ENCODE data around the gene MATCAP1.
A peak's percentile ranks its signal among the peaks of the same experiment; 100 is the strongest.

MATCAP1 gene

DNA sequence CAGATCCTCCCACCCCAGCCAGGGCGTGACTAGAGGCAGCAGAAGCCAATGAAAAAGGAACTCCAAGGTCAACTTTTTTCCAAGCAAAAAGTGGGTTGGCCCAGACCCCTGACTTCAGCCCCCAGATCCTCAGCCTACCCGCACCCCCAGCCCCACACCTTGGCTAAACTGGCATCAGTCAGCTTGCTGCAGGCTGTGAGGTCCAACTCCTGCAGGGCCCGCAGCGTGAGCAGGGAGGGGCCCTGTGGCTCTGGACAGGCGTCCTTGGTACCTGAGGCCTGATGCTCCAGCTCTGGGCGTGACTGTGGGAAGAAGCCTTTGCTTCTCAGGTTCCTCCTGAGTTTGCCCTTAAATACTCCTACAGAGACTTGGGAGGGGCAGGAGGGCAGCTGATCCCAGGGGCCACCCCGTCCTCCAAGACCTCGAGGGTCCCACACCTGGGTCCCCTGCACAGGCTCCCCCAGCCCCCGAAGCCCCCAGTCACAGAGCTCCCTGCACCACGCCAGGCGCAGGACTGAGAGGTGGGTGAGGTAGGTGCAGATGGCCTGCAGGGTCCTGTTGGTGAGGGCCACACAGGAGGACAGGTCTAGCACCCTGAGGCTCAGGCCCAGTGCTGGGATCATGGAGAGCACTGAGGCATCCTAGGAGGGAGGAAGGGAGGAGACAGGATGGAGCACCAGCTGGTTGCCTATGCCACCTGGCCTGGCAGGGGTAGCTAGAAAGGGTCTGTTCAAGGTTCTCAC lies 24.6 kb upstream of the MATCAP1 start:
- DNase-seq (ENCODE audit: low read depth in 2 of 2): no peak

- DNase-seq (ENCODE audit: low read depth in 2 of 2): no peak
Observed at GRCh38 chr16:67207249-67208091, 23.7 kb upstream of the MATCAP1 start.

GRCh38 chr16:67206838-67207248 lies 23.1 kb upstream of the MATCAP1 start:
- no peak for DNase-seq (ENCODE audit: low read depth in 2 of 2)

GRCh38 chr16:67206129-67206837 lies 22.5 kb upstream of the MATCAP1 start:
- DNase-seq (ENCODE audit: low read depth in 2 of 2): no peak

- DNase-seq (ENCODE audit: low read depth in 2 of 2): no peak
Observed at GRCh38 chr16:67204076-67204475, 20.3 kb upstream of the MATCAP1 start.

- DNase-seq (ENCODE audit: low read depth in 2 of 2): no peak
Observed at GRCh38 chr16:67202956-67203493, 19.3 kb upstream of the MATCAP1 start.

DNA sequence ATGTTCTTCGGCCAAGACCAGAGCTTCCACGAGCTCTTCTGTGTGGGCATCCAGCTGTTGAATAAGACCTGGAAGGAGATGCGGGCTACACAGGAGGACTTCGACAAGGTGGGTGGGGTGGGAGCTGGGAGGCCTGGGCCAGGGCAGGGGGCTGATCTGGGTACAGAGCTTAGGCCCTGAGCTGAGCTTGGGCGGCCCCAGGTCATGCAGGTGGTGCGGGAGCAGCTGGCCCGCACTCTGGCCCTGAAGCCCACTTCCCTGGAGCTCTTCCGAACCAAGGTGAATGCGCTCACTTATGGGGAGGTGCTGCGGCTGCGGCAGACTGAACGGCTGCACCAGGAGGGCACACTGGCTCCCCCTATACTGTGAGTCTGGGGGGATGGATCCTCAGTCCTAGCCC lies 18.7 kb upstream of the MATCAP1 start:
- no peak for DNase-seq (ENCODE audit: low read depth in 2 of 2)

GRCh38 chr16:67201411-67202345 lies 17.9 kb upstream of the MATCAP1 start:
- DNase-seq (ENCODE audit: low read depth in 2 of 2): no peak

GRCh38 chr16:67200491-67200890 lies 16.7 kb upstream of the MATCAP1 start:
- DNase-seq (ENCODE audit: low read depth in 2 of 2): no peak

DNA sequence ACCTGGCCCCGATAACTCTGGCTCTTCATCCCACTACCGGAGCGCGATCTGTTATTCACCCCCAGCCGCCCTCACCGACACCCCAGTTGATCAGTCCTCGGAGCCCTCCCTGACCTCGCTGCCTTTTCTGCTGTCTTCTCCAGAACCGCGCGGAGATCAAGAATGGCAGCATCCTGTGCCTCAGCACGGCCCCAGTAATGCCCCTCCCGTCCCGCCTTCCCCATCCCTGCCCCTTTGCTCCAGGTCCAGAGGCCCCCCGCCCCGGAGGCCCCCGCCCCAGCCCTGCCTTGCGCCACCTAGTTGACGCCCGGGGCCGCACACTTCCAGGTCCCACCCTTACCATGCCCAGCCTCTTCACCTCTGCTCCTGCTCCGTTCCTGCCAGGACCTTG lies 16.0 kb upstream of the MATCAP1 start:
- no peak for DNase-seq (ENCODE audit: low read depth in 2 of 2)

DNA sequence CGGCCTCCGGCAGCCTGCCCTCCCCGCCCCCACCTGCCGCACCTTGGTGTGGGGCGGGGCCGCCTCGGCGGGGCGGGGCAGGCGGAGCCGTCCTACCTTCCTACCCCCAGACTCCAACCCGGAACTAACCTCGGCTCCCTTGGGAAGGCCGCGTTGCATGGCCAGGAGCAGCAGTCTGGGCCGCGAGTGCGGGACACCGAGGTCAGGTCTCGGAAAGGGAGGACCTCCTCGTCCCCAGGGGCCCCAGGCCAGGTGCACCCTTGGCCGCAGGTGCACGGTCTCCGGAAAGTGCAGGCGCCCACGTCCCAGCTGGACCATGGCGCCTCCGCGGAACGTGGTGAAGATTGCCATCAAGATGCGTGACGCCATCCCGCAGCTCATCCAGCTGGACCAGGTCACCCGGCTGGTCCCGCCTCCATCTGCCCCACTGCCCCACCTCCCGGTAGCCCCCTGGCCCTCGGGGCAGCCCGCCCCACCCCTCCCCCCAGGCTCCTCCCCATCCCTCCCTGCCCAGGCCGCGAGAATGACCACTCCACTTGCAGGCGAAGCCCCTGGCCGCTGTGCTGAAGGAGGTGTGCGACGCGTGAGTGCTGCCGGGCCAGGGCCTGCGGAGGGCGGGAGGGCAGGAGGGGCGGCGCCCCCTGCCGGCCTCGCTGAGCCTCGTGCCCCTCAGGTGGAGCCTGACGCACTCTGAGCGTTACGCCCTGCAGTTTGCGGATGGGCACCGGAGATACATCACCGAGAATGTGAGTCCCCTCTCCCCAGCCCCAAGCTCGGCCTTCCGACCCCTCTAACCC lies 15.4 kb upstream of the MATCAP1 start, which contains the start of gene ELMO3:
Gene ELMO3 (plus strand): TSS at position 121 of the 797 bp plus-strand sequence. CDS start 196 bp downstream, at position 317.
- DNase-seq (ENCODE audit: low read depth in 2 of 2): no peak

- DNase-seq (ENCODE audit: low read depth in 2 of 2): no peak
Observed at GRCh38 chr16:67198238-67198734, 14.5 kb upstream of the MATCAP1 start.

- no peak for DNase-seq (ENCODE audit: low read depth in 2 of 2)
Observed at GRCh38 chr16:67197704-67198103, 13.9 kb upstream of the MATCAP1 start.

DNA sequence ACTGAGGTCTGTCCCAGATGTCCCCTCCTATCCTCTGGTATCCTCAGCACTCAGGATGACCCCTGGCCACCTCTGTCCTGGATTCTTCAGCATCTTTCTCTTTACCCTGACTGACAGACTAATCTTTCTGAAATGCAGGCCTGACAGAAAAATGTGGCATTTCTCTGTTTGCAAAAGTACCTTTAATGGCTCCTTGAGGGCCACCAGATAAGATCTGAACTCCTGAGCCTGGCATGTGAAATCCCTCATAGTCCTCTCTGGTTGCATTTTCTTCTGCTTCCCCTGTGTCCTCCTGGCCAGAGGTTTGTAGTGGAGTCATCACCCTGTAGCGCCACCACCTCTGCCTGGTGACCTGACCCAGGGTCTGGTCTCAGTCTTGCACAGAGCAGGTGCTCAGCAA lies 13.1 kb upstream of the MATCAP1 start:
- no peak for DNase-seq (ENCODE audit: low read depth in 2 of 2)

DNA sequence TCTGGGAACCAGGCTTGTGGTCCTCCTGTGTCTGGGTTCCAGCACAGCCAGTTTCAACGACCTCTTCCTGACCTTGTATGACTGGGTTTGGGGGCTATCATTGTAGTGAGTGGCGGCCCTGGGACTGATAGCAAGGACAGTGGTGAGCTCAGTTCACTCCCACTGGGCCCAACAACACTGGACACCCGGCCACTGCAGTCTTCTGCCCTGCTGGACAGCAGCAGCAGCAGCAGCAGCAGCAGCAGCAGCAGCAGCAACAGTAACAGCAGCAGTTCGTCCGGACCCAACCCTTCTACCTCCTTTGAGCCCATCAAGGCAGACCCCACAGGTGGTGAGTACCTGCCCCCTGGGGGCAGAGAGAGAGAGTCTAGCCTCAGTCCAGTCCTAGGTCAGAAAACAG lies 11.9 kb upstream of the MATCAP1 start:
- DNase-seq (ENCODE audit: low read depth in 2 of 2): no peak

- DNase-seq (ENCODE audit: low read depth in 2 of 2): no peak
Observed at GRCh38 chr16:67194260-67194659, 10.5 kb upstream of the MATCAP1 start.

- DNase-seq (ENCODE audit: low read depth in 2 of 2): no peak
Observed at GRCh38 chr16:67193536-67193935, 9.8 kb upstream of the MATCAP1 start.

DNA sequence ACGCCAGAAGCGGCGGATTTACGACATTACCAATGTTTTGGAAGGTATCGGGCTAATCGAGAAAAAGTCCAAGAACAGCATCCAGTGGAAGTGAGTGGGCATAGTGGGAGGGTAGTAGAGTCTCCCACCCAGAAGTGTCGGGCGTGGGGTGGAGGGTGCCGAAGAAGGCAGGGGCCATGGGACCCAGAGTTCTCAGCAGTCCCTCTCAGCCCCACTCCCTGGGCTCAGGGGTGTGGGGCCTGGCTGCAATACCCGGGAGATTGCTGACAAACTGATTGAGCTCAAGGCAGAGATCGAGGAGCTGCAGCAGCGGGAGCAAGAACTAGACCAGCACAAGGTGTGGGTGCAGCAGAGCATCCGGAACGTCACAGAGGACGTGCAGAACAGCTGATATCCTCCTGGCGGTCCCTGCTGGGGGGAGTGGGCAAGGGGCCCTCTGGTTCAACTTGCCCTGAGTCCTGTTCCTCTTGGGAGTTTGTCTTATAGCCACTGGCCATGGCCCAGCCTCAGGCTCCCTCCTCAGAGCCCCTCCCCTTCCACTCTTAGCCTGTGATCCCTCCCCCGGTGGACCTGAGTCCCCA lies 9.1 kb upstream of the MATCAP1 start:
- DNase-seq (ENCODE audit: low read depth in 2 of 2): no peak

DNA sequence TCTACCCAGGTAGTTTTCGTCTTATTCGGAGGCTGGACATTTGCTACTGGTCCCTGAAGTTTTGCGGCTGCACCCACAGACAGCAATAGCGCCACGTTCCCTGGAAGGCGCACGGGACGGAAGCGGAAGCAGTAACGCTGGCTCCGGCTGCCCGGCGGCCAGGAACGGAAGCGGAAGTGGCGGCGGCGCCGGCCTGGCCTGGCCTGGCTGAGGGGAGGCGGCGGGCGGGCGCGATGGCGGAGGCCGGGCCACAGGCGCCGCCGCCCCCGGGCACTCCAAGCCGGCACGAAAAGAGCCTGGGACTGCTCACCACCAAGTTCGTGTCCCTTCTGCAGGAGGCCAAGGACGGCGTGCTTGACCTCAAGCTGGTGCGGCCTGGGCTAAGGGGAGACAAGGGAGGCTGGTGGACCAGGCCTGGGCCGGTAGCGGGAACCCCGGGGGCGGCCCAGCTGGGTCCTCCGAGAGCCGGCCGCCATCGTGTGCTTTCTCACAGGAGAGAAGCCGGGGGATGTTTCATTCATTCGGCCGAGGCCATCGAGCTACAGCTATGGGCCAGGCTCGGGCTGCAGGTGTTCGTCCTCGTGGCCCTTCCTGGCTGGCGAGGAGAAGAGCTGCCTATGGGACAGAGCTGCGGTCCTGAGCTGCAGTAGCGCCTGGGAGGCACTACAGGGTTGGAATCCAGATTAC lies 8.4 kb upstream of the MATCAP1 start, which contains the start of gene E2F4:
Gene E2F4 (plus strand): TSS at position 161 of the 687 bp plus-strand sequence. CDS start 73 bp downstream, at position 234.
- peak; percentile 79 to 86 for DNase-seq (ENCODE audit: low read depth in 2 of 2)
